IPS-20b (cell line): ENCODE measurements around the gene CA9.

Experiments used
- H3K27ac ChIP-seq: one replicate; pipeline ENCODE4 v1.5.1; 2013; ENCODE audit warnings: low read length
- H3K27me3 ChIP-seq: 2 replicates; pipeline ENCODE4 v1.6.1; 2013; ENCODE audit warnings: mild to moderate bottlenecking, low read length, inconsistent platforms; ENCODE audit not compliant: insufficient read depth
- H3K36me3 ChIP-seq: 2 replicates; pipeline ENCODE4 v1.6.1; 2013; ENCODE audit warnings: low read depth, mild to moderate bottlenecking, inconsistent platforms, low read length, moderate library complexity; ENCODE audit not compliant: insufficient read depth
- H3K4me1 ChIP-seq: 2 replicates; pipeline ENCODE4 v1.6.1; 2013; ENCODE audit warnings: mild to moderate bottlenecking, control low read depth, inconsistent platforms, low read length, moderate library complexity; ENCODE audit not compliant: insufficient read depth
- H3K4me3 ChIP-seq: 2 replicates; pipeline ENCODE4 v1.5.1; 2013; ENCODE audit warnings: mild to moderate bottlenecking, low read length, inconsistent platforms
- H3K9ac ChIP-seq: 2 replicates; pipeline ENCODE4 v1.6.1; 2013; ENCODE audit warnings: low read depth, mild to moderate bottlenecking, inconsistent platforms, low read length, moderate library complexity
- H3K9me3 ChIP-seq: 2 replicates; pipeline ENCODE4 v1.6.1; 2013; ENCODE audit warnings: mild to moderate bottlenecking, low read depth, low read length, inconsistent platforms; ENCODE audit not compliant: insufficient read depth

CA9 gene

GRCh38 chr9:35664531-35665470 is 8.9 kb upstream of the CA9 start, which contains the start of gene ARHGEF39:
TSS of gene ARHGEF39 (minus strand) at chr9:35665195. CDS start at chr9:35665169, 26 bp downstream.
- Histone ChIP-seq H3K27me3 (no peaks in the 10 kb centered on the region), H3K36me3 (peaks cover 41% of the 10 kb centered on the region), H3K9ac (peak within 1 kb of the TSS; percentile 96), H3K9me3 (no peaks in the 10 kb centered on the region), H3K27ac (peak within 1 kb of the TSS; percentile 64), H3K4me3 (peak within 1 kb of the TSS; percentile 88), H3K4me1 (peaks cover 7% of the 10 kb centered on the region)

GRCh38 chr9:35665471-35665818 is 8.3 kb upstream of the CA9 start:
- no peaks in the 10 kb centered on the region for H3K9me3 ChIP-seq
- H3K27me3 ChIP-seq, result no peaks in the 10 kb centered on the region
- peak overlapping the region; percentile 88; the same call in 1 of the 2 replicates for H3K4me3 ChIP-seq
- H3K27ac ChIP-seq, result no peak overlapping the region
- H3K9ac ChIP-seq, result peak overlapping the region; percentile 50; the same call in 1 of the 2 replicates
- peaks cover 7% of the 10 kb centered on the region for H3K4me1 ChIP-seq
- H3K36me3 ChIP-seq, result peaks cover 36% of the 10 kb centered on the region

GRCh38 chr9:35666045-35666444 is 7.7 kb upstream of the CA9 start:
- Histone ChIP-seq H3K9me3 (no peaks in the 10 kb centered on the region), H3K36me3 (peaks cover 30% of the 10 kb centered on the region), H3K4me1 (peaks cover 7% of the 10 kb centered on the region), H3K4me3 (no peak overlapping the region), H3K9ac (no peak overlapping the region), H3K27me3 (no peaks in the 10 kb centered on the region), H3K27ac (no peak overlapping the region)

GRCh38 chr9:35666549-35666948 is 7.2 kb upstream of the CA9 start:
- no peak overlapping the region for H3K9ac ChIP-seq

GRCh38 chr9:35667939-35668338 is 5.8 kb upstream of the CA9 start:
- peaks cover 11% of the 10 kb centered on the region for H3K36me3 ChIP-seq
- H3K4me1 ChIP-seq, result peaks cover 7% of the 10 kb centered on the region
- no peak overlapping the region for H3K27ac ChIP-seq
- H3K9ac ChIP-seq, result no peak overlapping the region
- no peaks in the 10 kb centered on the region for H3K27me3 ChIP-seq
- no peak overlapping the region for H3K4me3 ChIP-seq
- no peaks in the 10 kb centered on the region for H3K9me3 ChIP-seq

More at GRCh38 chr9:35666549-35666948, 7.2 kb upstream of the CA9 start:
- Histone ChIP-seq H3K4me3 (no peak overlapping the region), H3K27me3 (no peaks in the 10 kb centered on the region), H3K9me3 (no peaks in the 10 kb centered on the region), H3K27ac (no peak overlapping the region), H3K4me1 (peaks cover 7% of the 10 kb centered on the region), H3K36me3 (peaks cover 25% of the 10 kb centered on the region)

- Histone ChIP-seq H3K36me3 (no peaks in the 10 kb centered on the region), H3K9me3 (no peaks in the 10 kb centered on the region), H3K27ac (no peak overlapping the region), H3K4me1 (peaks cover 2% of the 10 kb centered on the region; the same call in 1 of the 2 replicates), H3K4me3 (no peak overlapping the region), H3K27me3 (peaks cover 8% of the 10 kb centered on the region), H3K9ac (no peak overlapping the region)
Observed at GRCh38 chr9:35669331-35670145, 4.2 kb upstream of the CA9 start.

GRCh38 chr9:35674025-35674361 is 265 bp downstream of the CA9 start:
- no peaks in the 10 kb centered on the region for H3K36me3 ChIP-seq
- no peak overlapping the region for H3K4me3 ChIP-seq
- no peak overlapping the region for H3K9ac ChIP-seq
- no peaks in the 10 kb centered on the region for H3K9me3 ChIP-seq
- peaks cover 18% of the 10 kb centered on the region for H3K27me3 ChIP-seq
- H3K27ac ChIP-seq, result no peak overlapping the region
- peaks cover 6% of the 10 kb centered on the region; the same call in 1 of the 2 replicates for H3K4me1 ChIP-seq

GRCh38 chr9:35675204-35675603 is 1.5 kb downstream of the CA9 start:
- no peaks in the 10 kb centered on the region for H3K36me3 ChIP-seq
- H3K9me3 ChIP-seq, result no peaks in the 10 kb centered on the region
- H3K27me3 ChIP-seq, result peaks cover 18% of the 10 kb centered on the region
- H3K27ac ChIP-seq, result no peak overlapping the region
- peak overlapping the region; percentile 79; the same call in 1 of the 2 replicates for H3K9ac ChIP-seq
- H3K4me1 ChIP-seq, result peaks cover 6% of the 10 kb centered on the region; the same call in 1 of the 2 replicates
- H3K4me3 ChIP-seq, result peak overlapping the region; percentile 86

- Histone ChIP-seq H3K36me3 (no peaks in the 10 kb centered on the region), H3K4me1 (peaks cover 6% of the 10 kb centered on the region; the same call in 1 of the 2 replicates), H3K27ac (no peak overlapping the region), H3K9me3 (no peaks in the 10 kb centered on the region), H3K27me3 (peaks cover 18% of the 10 kb centered on the region), H3K9ac (peak overlapping the region; percentile 79; the same call in 1 of the 2 replicates), H3K4me3 (peak overlapping the region; percentile 86)
Observed at GRCh38 chr9:35675732-35676392, 2.1 kb downstream of the CA9 start.

GRCh38 chr9:35679091-35679490 is 5.4 kb downstream of the CA9 start:
- no peak overlapping the region for H3K27ac ChIP-seq
- H3K9me3 ChIP-seq, result no peaks in the 10 kb centered on the region
- H3K4me1 ChIP-seq, result peaks cover 6% of the 10 kb centered on the region; the same call in 1 of the 2 replicates
- H3K4me3 ChIP-seq, result no peak overlapping the region
- H3K9ac ChIP-seq, result no peak overlapping the region
- H3K27me3 ChIP-seq, result peaks cover 15% of the 10 kb centered on the region
- peaks cover 28% of the 10 kb centered on the region for H3K36me3 ChIP-seq

GRCh38 chr9:35679766-35680330 is 6.1 kb downstream of the CA9 start:
- no peaks in the 10 kb centered on the region for H3K9me3 ChIP-seq
- H3K27ac ChIP-seq, result no peak overlapping the region
- no peak overlapping the region for H3K4me3 ChIP-seq
- H3K4me1 ChIP-seq, result peaks cover 6% of the 10 kb centered on the region; the same call in 1 of the 2 replicates
- H3K9ac ChIP-seq, result no peak overlapping the region
- H3K36me3 ChIP-seq, result peaks cover 35% of the 10 kb centered on the region
- H3K27me3 ChIP-seq, result peaks cover 7% of the 10 kb centered on the region
